ENCODE data around the gene ZBTB37.
"Not testable (repeated sequence)": the region's sequence is repeated elsewhere in the genome, so short reads cannot be mapped to it uniquely, and the experiment has no call there.

ZBTB37 gene

GRCh38 chr1:173900427-173900826 is 32.2 kb downstream of the ZBTB37 start:
- no peak for DNase-seq
- intact Hi-C loops (cut with DNase I) = no loop called here

GRCh38 chr1:173900992-173901391 is 32.8 kb downstream of the ZBTB37 start:
- DNase-seq = no peak
- intact Hi-C loops (cut with DNase I) = no loop called here

- intact Hi-C loops (cut with DNase I) = no loop called here
- no peak for DNase-seq
Observed at GRCh38 chr1:173903827-173904531, 35.8 kb downstream of the ZBTB37 start.

- no peak for DNase-seq
- intact Hi-C loops (cut with DNase I) = no loop called here
Observed at GRCh38 chr1:173913111-173913510, 44.9 kb downstream of the ZBTB37 start.

- no peak for DNase-seq
- intact Hi-C loops (cut with DNase I) = no loop called here
Observed at GRCh38 chr1:173914366-173914871, 46.2 kb downstream of the ZBTB37 start.

GRCh38 chr1:173915596-173915995 is 47.4 kb downstream of the ZBTB37 start:
- intact Hi-C loops (cut with DNase I) = no loop called here
- no peak for DNase-seq

GRCh38 chr1:173916667-173917066 is 48.5 kb downstream of the ZBTB37 start:
- intact Hi-C loops (cut with DNase I) = no loop called here
- DNase-seq = no peak

GRCh38 chr1:173917149-173917548 is 49.0 kb downstream of the ZBTB37 start, which contains the start of gene SERPINC1:
Gene SERPINC1, minus strand, starts transcription at chr1:173917327. Its CDS starts 68 bp downstream, at chr1:173917259.
- intact Hi-C loops (cut with DNase I) = no loop called here
- no peak for DNase-seq

GRCh38 chr1:173917635-173918493 is 49.7 kb downstream of the ZBTB37 start:
- DNase-seq = no peak
- intact Hi-C loops (cut with DNase I) = no loop called here

GRCh38 chr1:173920861-173921260 is 52.7 kb downstream of the ZBTB37 start:
- DNase-seq = no peak
- intact Hi-C loops (cut with DNase I) = no loop called here

GRCh38 chr1:173925306-173926242 is 57.4 kb downstream of the ZBTB37 start:
- DNase-seq = no peak
- intact Hi-C loops (cut with DNase I) = no loop called here

GRCh38 chr1:173930541-173930940 is 62.4 kb downstream of the ZBTB37 start:
- DNase-seq = peak in 1 of 10 donors; percentile 14
- intact Hi-C loops (cut with DNase I) = not testable (repeated sequence)

GRCh38 chr1:173934440-173934839 is 66.3 kb downstream of the ZBTB37 start:
- intact Hi-C loops (cut with DNase I) = no loop called here
- DNase-seq = no peak

GRCh38 chr1:173937062-173937461 is 68.9 kb downstream of the ZBTB37 start:
- intact Hi-C loops (cut with DNase I) = no loop called here

GRCh38 chr1:173946380-173946921 is 78.3 kb downstream of the ZBTB37 start:
- intact Hi-C loops (cut with DNase I) = no loop called here
- no peak for DNase-seq

More at GRCh38 chr1:173937062-173937461, 68.9 kb downstream of the ZBTB37 start:
- DNase-seq = no peak

- DNase-seq = no peak
- intact Hi-C loops (cut with DNase I) = no loop called here
Observed at GRCh38 chr1:173948594-173948993, 80.4 kb downstream of the ZBTB37 start.

Data from posterior cingulate gyrus (tissue), 11 donors.